Upper lobe of left lung (tissue), 6 donors: ENCODE results near the gene SLC25A22. TPM values are rescaled to one million over a fixed set of nuclear protein-coding genes. Genes with fewer than 3 reads are reported as not detected.

Experiments used
- ATAC-seq, 2 donors: fragments of 200-7000 bp; cut with Tn5 transposase; one replicate each; pipeline ENCODE4 v1.9.1; 2022; ENCODE audit warnings: mild to moderate bottlenecking in 2 of 2, moderate library complexity in 2 of 2; ENCODE audit not compliant: low FRiP score in 2 of 2
- DNase-seq, 2 donors: peaks; one replicate each; pipeline ENCODE4 v3.0.0-alpha.2; 2019 to 2020
- H3K27ac ChIP-seq, 4 donors: fragments of 200-600 bp; sonication (generic); one replicate each; pipeline ENCODE4 v1.5.1; 2016 to 2019
- H3K27me3 ChIP-seq, 4 donors: fragments of 200-600 bp; sonication (generic); one replicate each; pipeline ENCODE4 v1.5.1; 2017 to 2019
- H3K36me3 ChIP-seq, 4 donors: fragments of 200-600 bp; sonication (generic); one replicate each; pipeline ENCODE4 v1.5.1; 2016 to 2019
- H3K4me1 ChIP-seq, 4 donors: fragments of 200-600 bp; sonication (generic); one replicate each; pipeline ENCODE4 v1.5.1; 2018 to 2019
- H3K4me3 ChIP-seq, 4 donors: fragments of 200-600 bp; sonication (generic); one replicate each; pipeline ENCODE4 v1.5.1; 2017 to 2019; ENCODE audit warnings: mild to moderate bottlenecking in 2 of 4, moderate library complexity in 1 of 4
- H3K9me3 ChIP-seq, 4 donors: fragments of 200-600 bp; sonication (generic); one replicate each; pipeline ENCODE4 v1.5.1; 2018 to 2019
- CTCF ChIP-seq, 6 experiments: fragments of 450-650 bp in 4 of 6; fragments of 200-600 bp in 2 of 6; sonication (generic) in 2 of 6; IDR thresholded peaks; one replicate each; pipeline ENCODE4 v1.5.1; 2016 to 2019; ENCODE audit warnings: antibody characterized with exemption in 6 of 6
- EP300 ChIP-seq, 4 donors: sonication (generic); formaldehyde crosslinking; IDR thresholded peaks; one replicate each; pipeline ENCODE4 v1.5.1; 2017; ENCODE audit warnings: antibody characterized with exemption in 4 of 4, control low read depth in 2 of 4
- POLR2A ChIP-seq, 4 donors: fragments of 450-650 bp; IDR thresholded peaks; one replicate each; pipeline ENCODE4 v1.5.1; 2016 to 2017; ENCODE audit warnings: antibody characterized with exemption in 4 of 4, mild to moderate bottlenecking in 2 of 4
- POLR2AphosphoS5 ChIP-seq, 2 donors: sonication (generic); formaldehyde crosslinking; IDR thresholded peaks; one replicate each; pipeline ENCODE4 v1.5.1; 2017; ENCODE audit warnings: antibody characterized with exemption in 2 of 2
- WGBS, 2 donors: methylation state at CpG; one replicate each; pipeline ENCODE4 v1.1.5; 2017 to 2018; 5-methylcytosine and 5-hydroxymethylcytosine counted together
- total RNA-seq, 6 donors: library from RNA; depleted of rRNA in 4 of 6; stranded (reverse); fragments of >200 nt in 4 of 6; gene quantifications; one replicate each; pipeline versions ENCODE4 v1.1.0 to v1.2.1, GENCODE V29; 2016 to 2021
- donor health status: DM: no; HTN: no; CAD: no; lungs with moderate emphysema.
- donor health status: DM: no; HTN: yes; CAD: no; lungs with severe emphysema.

The SLC25A22 gene
- total RNA-seq, 6 donors from 2014 or later, result 13.6 to 29.3 (median 22.3) TPM

GRCh38 chr11:823441-824291 is 25.6 kb upstream of the SLC25A22 start:
- WGBS, 2 donors, result 88 to 90% methylated on average over 47 to 49 of the region's 53 CpGs
- Histone ChIP-seq H3K36me3 (peaks cover 20 to 42% (median 29%) of the 10 kb centered on the region in 4 donors), H3K4me3 (no peak overlapping the region), H3K27me3 (no peaks in the 10 kb centered on the region), H3K4me1 (peaks cover 61 to 84% (median 68%) of the 10 kb centered on the region in 4 donors), H3K27ac (peak overlapping the region in 2 of 4 donors; percentile 4 to 26), H3K9me3 (no peaks in the 10 kb centered on the region)
- TF ChIP-seq POLR2AphosphoS5 (IDR thresholded peaks at IDR 0.05) (no peak), CTCF (IDR thresholded peaks at IDR 0.05) (no peak), POLR2A (IDR thresholded peaks at IDR 0.05) (no peak), EP300 (IDR thresholded peaks at IDR 0.05) (no peak)
- ATAC-seq (no peak), DNase-seq (peak in 1 of 2 donors; percentile 83)

- Histone ChIP-seq H3K4me3 (peak overlapping the region in 3 of 4 donors; percentile 81 to 99 (median 95)), H3K9me3 (no peaks in the 10 kb centered on the region), H3K4me1 (peaks cover 46 to 71% (median 54%) of the 10 kb centered on the region in 4 donors), H3K27ac (peak overlapping the region; percentile 96 to 100 (median 98)), H3K27me3 (no peaks in the 10 kb centered on the region), H3K36me3 (peaks cover 20 to 42% (median 29%) of the 10 kb centered on the region in 4 donors)
- ATAC-seq, result peak in 1 of 2 donors; percentile 5
- WGBS, 2 donors, result 62 to 65% methylated on average over 12 to 22 of the region's 22 CpGs
- TF ChIP-seq POLR2AphosphoS5 (IDR thresholded peaks at IDR 0.05) (peak in 1 of 2 donors; percentile 21), EP300 (IDR thresholded peaks at IDR 0.05) (no peak), CTCF (IDR thresholded peaks at IDR 0.05) (no peak), POLR2A (IDR thresholded peaks at IDR 0.05) (no peak)
- peak in 1 of 2 donors; percentile 77 for DNase-seq
These were observed 23.7 kb upstream of the SLC25A22 start for GRCh38 chr11:821512-822371.

- ATAC-seq, result peak; percentile 49 to 82
- Histone ChIP-seq H3K4me3 (peak overlapping the region; percentile 67 to 99 (median 88)), H3K27ac (peak overlapping the region; percentile 96 to 100 (median 98)), H3K36me3 (peaks cover 20 to 43% (median 29%) of the 10 kb centered on the region in 4 donors), H3K4me1 (peaks cover 38 to 62% (median 46%) of the 10 kb centered on the region in 4 donors), H3K9me3 (no peaks in the 10 kb centered on the region), H3K27me3 (no peaks in the 10 kb centered on the region)
- DNase-seq, result peak; percentile 57 to 95
- 42 to 75% methylated on average over 4 to 11 of the region's 11 CpGs for WGBS, 2 donors
- TF ChIP-seq EP300 (IDR thresholded peaks at IDR 0.05) (no peak), POLR2A (IDR thresholded peaks at IDR 0.05) (peak in 1 of 4 donors; percentile 48), POLR2AphosphoS5 (IDR thresholded peaks at IDR 0.05) (peak; percentile 67 to 77), CTCF (IDR thresholded peaks at IDR 0.05) (peak in 1 of 6 experiments; percentile 36)
These were observed 22.8 kb upstream of the SLC25A22 start for GRCh38 chr11:820655-821511.
